ENCODE data around the gene SLC45A3.

DNA sequence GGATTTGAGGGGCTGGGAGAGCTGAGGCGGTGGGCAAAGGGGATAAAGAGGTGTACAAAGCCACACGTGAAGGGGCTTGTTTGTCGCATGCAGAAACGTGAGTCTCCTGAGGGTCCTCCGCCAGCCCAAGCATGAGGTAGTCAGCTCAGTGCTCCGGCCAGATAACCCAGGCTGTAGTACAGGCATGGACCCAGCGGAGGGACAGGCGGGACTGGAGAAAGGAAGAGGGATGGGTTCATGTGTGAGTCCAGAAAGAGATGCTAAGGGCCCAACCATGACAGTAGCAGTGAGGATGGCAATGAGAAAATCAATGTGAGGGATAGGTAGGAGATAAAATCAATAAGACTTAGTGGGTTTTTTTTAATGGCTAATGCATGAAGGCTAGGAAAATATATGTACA, 34.8 kb downstream of the SLC45A3 start:
- TF ChIP-seq, protein P1, sequence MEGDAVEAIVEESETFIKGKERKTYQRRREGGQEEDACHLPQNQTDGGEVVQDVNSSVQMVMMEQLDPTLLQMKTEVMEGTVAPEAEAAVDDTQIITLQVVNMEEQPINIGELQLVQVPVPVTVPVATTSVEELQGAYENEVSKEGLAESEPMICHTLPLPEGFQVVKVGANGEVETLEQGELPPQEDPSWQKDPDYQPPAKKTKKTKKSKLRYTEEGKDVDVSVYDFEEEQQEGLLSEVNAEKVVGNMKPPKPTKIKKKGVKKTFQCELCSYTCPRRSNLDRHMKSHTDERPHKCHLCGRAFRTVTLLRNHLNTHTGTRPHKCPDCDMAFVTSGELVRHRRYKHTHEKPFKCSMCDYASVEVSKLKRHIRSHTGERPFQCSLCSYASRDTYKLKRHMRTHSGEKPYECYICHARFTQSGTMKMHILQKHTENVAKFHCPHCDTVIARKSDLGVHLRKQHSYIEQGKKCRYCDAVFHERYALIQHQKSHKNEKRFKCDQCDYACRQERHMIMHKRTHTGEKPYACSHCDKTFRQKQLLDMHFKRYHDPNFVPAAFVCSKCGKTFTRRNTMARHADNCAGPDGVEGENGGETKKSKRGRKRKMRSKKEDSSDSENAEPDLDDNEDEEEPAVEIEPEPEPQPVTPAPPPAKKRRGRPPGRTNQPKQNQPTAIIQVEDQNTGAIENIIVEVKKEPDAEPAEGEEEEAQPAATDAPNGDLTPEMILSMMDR (IDR thresholded peaks at IDR 0.05), result no peak
- no peak for TF ChIP-seq POLR2A (IDR thresholded peaks at IDR 0.05)
